Stomach (tissue), 4 donors: ENCODE data around the gene SH3BP4.

Experiments used
- CTCF ChIP-seq, 7 experiments: fragments of 450-650 bp in 4 of 7; fragments of 200-600 bp in 3 of 7; sonication (generic) in 3 of 7; IDR thresholded peaks; one replicate each; pipeline ENCODE4 v1.5.1; 2016 to 2019; ENCODE audit warnings: antibody characterized with exemption in 7 of 7, control low read depth in 2 of 7, mild to moderate bottlenecking in 1 of 7
- EP300 ChIP-seq: sonication (generic); formaldehyde crosslinking; IDR thresholded peaks from one replicate; pipeline ENCODE4 v1.6.1; 2017; ENCODE audit warnings: antibody characterized with exemption
- POLR2A ChIP-seq, 4 donors: fragments of 450-650 bp; IDR thresholded peaks; one replicate each; pipeline ENCODE4 v1.6.1; 2016; ENCODE audit warnings: antibody characterized with exemption in 4 of 4, control low read depth in 2 of 4, mild to moderate bottlenecking in 1 of 4, moderate library complexity in 1 of 4
- POLR2AphosphoS5 ChIP-seq, 3 donors: sonication (generic); formaldehyde crosslinking; IDR thresholded peaks; one replicate each; pipeline ENCODE4 v1.6.1; 2016; ENCODE audit warnings: antibody characterized with exemption in 3 of 3

- no peak for TF ChIP-seq EP300
- no peak for TF ChIP-seq CTCF (IDR thresholded peaks at IDR 0.05)
- TF ChIP-seq POLR2AphosphoS5 (IDR thresholded peaks at IDR 0.05) = no peak
- no peak for TF ChIP-seq POLR2A (IDR thresholded peaks at IDR 0.05)
Measured at GRCh38 chr2:234913208-234913626, 38.6 kb upstream of the SH3BP4 start.
